Common myeloid progenitor, CD34-positive (primary cell): ENCODE measurements around the gene TMEM198.
A peak's percentile ranks its signal among the peaks of the same experiment; 100 is the strongest.

Experiments
- CTCF ChIA-PET: fragments of 350-600 bp; sonication (Branson Sonifier 250); formaldehyde crosslinking; loops from one replicate; lab custom pipeline; 2021; ENCODE audit warnings: antibody characterized with exemption; lab: Charles Lee
- POLR2A ChIA-PET: fragments of 350-600 bp; sonication (Branson Sonifier 250); formaldehyde crosslinking; loops from one replicate; lab custom pipeline; 2021; ENCODE audit warnings: antibody characterized with exemption; lab: Charles Lee
- DNase-seq, 3 donors: peaks; one replicate each; pipeline versions ENCODE4 v3.0.0 to v3.0.0-alpha.2; 2013
- H3K27ac ChIP-seq, 2 experiments: 1 replicate in 1 of 2; 2 replicates in 1 of 2; pipeline ENCODE4 v1.7.0; 2013; ENCODE audit warnings: inconsistent platforms in 2 of 2, low read length in 2 of 2, mild to moderate bottlenecking in 2 of 2, low read depth in 1 of 2, moderate library complexity in 1 of 2; ENCODE audit not compliant: severe bottlenecking in 2 of 2, insufficient read depth in 1 of 2, poor library complexity in 1 of 2
- H3K27me3 ChIP-seq, 5 experiments: replicated peaks in 2 of 5; 1 replicate in 3 of 5; 2 replicates in 2 of 5; pipeline versions ENCODE4 v1.6.1 to v1.7.0; 2013; ENCODE audit warnings: low read length in 4 of 5, mild to moderate bottlenecking in 2 of 5, moderate library complexity in 2 of 5, inconsistent platforms in 1 of 5; ENCODE audit not compliant: insufficient read depth in 5 of 5, control insufficient read depth in 4 of 5
- H3K36me3 ChIP-seq, 4 experiments: 1 replicate in 2 of 4; 2 replicates in 2 of 4; pipeline versions ENCODE4 v1.6.1 to v1.7.0; 2013; ENCODE audit warnings: low read length in 3 of 4, control low read depth in 1 of 4, mild to moderate bottlenecking in 1 of 4; ENCODE audit not compliant: control insufficient read depth in 4 of 4, insufficient read depth in 4 of 4
- H3K4me1 ChIP-seq, 4 experiments: 1 replicate in 3 of 4; 2 replicates in 1 of 4; pipeline versions ENCODE4 v1.6.1 to v1.7.1; 2013; ENCODE audit warnings: low read length in 3 of 4, mild to moderate bottlenecking in 3 of 4, control low read depth in 1 of 4, inconsistent platforms in 1 of 4, moderate library complexity in 1 of 4; ENCODE audit not compliant: control insufficient read depth in 4 of 4, insufficient read depth in 4 of 4; ENCODE audit errors: control extremely low read depth in 1 of 4
- H3K4me3 ChIP-seq, 7 experiments: 1 replicate in 4 of 7; 2 replicates in 3 of 7; pipeline versions ENCODE4 v1.5.1 to v1.7.0; 2013; ENCODE audit warnings: mild to moderate bottlenecking in 7 of 7, low read length in 6 of 7, moderate library complexity in 6 of 7, inconsistent platforms in 2 of 7, low read depth in 2 of 7, control low read depth in 1 of 7; ENCODE audit not compliant: insufficient read depth in 4 of 7, control insufficient read depth in 1 of 7; ENCODE audit errors: extremely low read depth in 1 of 7
- H3K9me3 ChIP-seq, 5 experiments: 1 replicate in 4 of 5; 2 replicates in 1 of 5; pipeline versions ENCODE4 v1.6.1 to v1.7.1; 2013; ENCODE audit warnings: low read length in 4 of 5, mild to moderate bottlenecking in 2 of 5, inconsistent platforms in 1 of 5, low read depth in 1 of 5, moderate library complexity in 1 of 5; ENCODE audit not compliant: control insufficient read depth in 4 of 5, insufficient read depth in 2 of 5; ENCODE audit errors: control extremely low read depth in 1 of 5
- WGBS: methylation state at CpG from one replicate; pipeline ENCODE4 v1.1.5; 2013; ENCODE audit not compliant: insufficient coverage; 5-methylcytosine and 5-hydroxymethylcytosine counted together

Gene TMEM198

GRCh38 chr2:219557320-219557719 lies 13.5 kb downstream of the TMEM198 start:
- no peaks in the 10 kb centered on the region for H3K9me3 ChIP-seq

GRCh38 chr2:219557791-219558785 lies 14.3 kb downstream of the TMEM198 start:
- Histone ChIP-seq H3K36me3 (peaks cover 0 to 12% (median 5%) of the 10 kb centered on the region in 4 experiments), H3K27me3 (peaks cover 0 to 9% (median 2%) of the 10 kb centered on the region in 5 experiments), H3K4me1 (peaks cover 0 to 4% (median 2%) of the 10 kb centered on the region in 4 experiments), H3K9me3 (no peaks in the 10 kb centered on the region), H3K4me3 (no peak overlapping the region), H3K27ac (no peak overlapping the region)
- ChIA-PET CTCF (interaction anchor here (1.1 to 14.3 kb wide), 3 partner anchors 15 to 18 kb away, joined by 3 to 117 read pairs (median 3); partner anchors contain the start of genes CHPF and TMEM198), POLR2A (no interaction called here)
- 99% methylated on average over 21 of the region's 25 CpGs for WGBS
- DNase-seq, result no peak

More at GRCh38 chr2:219557320-219557719, 13.5 kb downstream of the TMEM198 start:
- ChIA-PET POLR2A (interaction anchor here (0.8 kb wide), 1 partner anchor 14 kb away, joined by 3 read pairs; no protein-coding TSS in a partner anchor), CTCF (interaction anchor here (1.1 to 14.3 kb wide), 2 partner anchors 16 kb away, joined by 3 to 117 read pairs; partner anchors contain the start of genes CHPF and TMEM198)
- H3K4me3 ChIP-seq, result no peak overlapping the region
- H3K4me1 ChIP-seq, result peaks cover 0 to 11% (median 8%) of the 10 kb centered on the region in 4 experiments
- H3K27me3 ChIP-seq, result peaks cover 0 to 15% (median 3%) of the 10 kb centered on the region in 5 experiments
- H3K27ac ChIP-seq, result no peak overlapping the region
- peaks cover 0 to 9% (median 4%) of the 10 kb centered on the region in 4 experiments for H3K36me3 ChIP-seq
- no peak for DNase-seq
- over 99% methylated on average over 21 of the region's 21 CpGs for WGBS

GRCh38 chr2:219559156-219559915 lies 15.5 kb downstream of the TMEM198 start:
- Histone ChIP-seq H3K27me3 (no peaks in the 10 kb centered on the region), H3K36me3 (peaks cover 0 to 19% (median 11%) of the 10 kb centered on the region in 4 experiments), H3K4me3 (no peak overlapping the region), H3K27ac (no peak overlapping the region), H3K9me3 (no peaks in the 10 kb centered on the region), H3K4me1 (no peaks in the 10 kb centered on the region)
- no peak for DNase-seq
- CTCF ChIA-PET, result interaction anchor here (0.5 to 14.3 kb wide), 19 partner anchors 9 to 482 kb away, joined by 3 to 117 read pairs (median 6); partner anchors contain the start of genes CHPF, OBSL1, STK11IP and TMEM198
- WGBS, result 95% methylated on average over 10 of the region's 20 CpGs
- POLR2A ChIA-PET, result no interaction called here

- Histone ChIP-seq H3K27me3 (no peaks in the 10 kb centered on the region), H3K9me3 (no peaks in the 10 kb centered on the region), H3K4me1 (no peaks in the 10 kb centered on the region), H3K4me3 (no peak overlapping the region), H3K27ac (no peak overlapping the region), H3K36me3 (peaks cover 0 to 23% (median 11%) of the 10 kb centered on the region in 4 experiments)
- ChIA-PET POLR2A (interaction anchor here (1.0 kb wide), 1 partner anchor 11 kb away, joined by 3 read pairs; the partner anchor contains the start of gene OBSL1), CTCF (interaction anchor here (0.5 to 14.3 kb wide), 26 partner anchors 8 to 483 kb away, joined by 3 to 117 read pairs (median 5); partner anchors contain the start of genes CHPF, OBSL1, STK11IP and TMEM198)
- WGBS, result 61% methylated on average over 5 of the region's 8 CpGs
- DNase-seq, result peak in 1 of 3 donors; percentile 26
These were observed 16.4 kb downstream of the TMEM198 start for GRCh38 chr2:219560037-219560892.

- no peak overlapping the region for H3K27ac ChIP-seq
- no peaks in the 10 kb centered on the region for H3K27me3 ChIP-seq
- ChIA-PET CTCF (interaction anchor here (0.6 to 14.3 kb wide), 19 partner anchors 10 to 169 kb away, joined by 3 to 117 read pairs (median 7); partner anchors contain the start of genes CHPF, OBSL1, STK11IP and TMEM198), POLR2A (interaction anchor here (1.0 kb wide), 1 partner anchor 10 kb away, joined by 3 read pairs; the partner anchor contains the start of gene OBSL1)
- H3K36me3 ChIP-seq, result peaks cover 0 to 27% (median 14%) of the 10 kb centered on the region in 4 experiments
- H3K4me3 ChIP-seq, result no peak overlapping the region
- H3K9me3 ChIP-seq, result no peaks in the 10 kb centered on the region
- 100% methylated on average over 1 of the region's 3 CpGs for WGBS
- no peaks in the 10 kb centered on the region for H3K4me1 ChIP-seq
- no peak for DNase-seq
These were observed 17.0 kb downstream of the TMEM198 start for GRCh38 chr2:219560893-219561178.
